NCI-H2029 treated with DMSO at 0.1 percent for 48 hours (cell line): Measurements from ENCODE around the gene UXT.
A peak's percentile ranks its signal among the peaks of the same experiment; 100 is the strongest.
"Not testable (repeated sequence)": the region's sequence is repeated elsewhere in the genome, so short reads cannot be mapped to it uniquely, and the experiment has no call there.

Source experiments
- DNase-seq: peaks from one replicate; lab custom pipeline; 2025; lab: John Stamatoyannopoulos, UW

The UXT gene, protein sequence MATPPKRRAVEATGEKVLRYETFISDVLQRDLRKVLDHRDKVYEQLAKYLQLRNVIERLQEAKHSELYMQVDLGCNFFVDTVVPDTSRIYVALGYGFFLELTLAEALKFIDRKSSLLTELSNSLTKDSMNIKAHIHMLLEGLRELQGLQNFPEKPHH

DNA sequence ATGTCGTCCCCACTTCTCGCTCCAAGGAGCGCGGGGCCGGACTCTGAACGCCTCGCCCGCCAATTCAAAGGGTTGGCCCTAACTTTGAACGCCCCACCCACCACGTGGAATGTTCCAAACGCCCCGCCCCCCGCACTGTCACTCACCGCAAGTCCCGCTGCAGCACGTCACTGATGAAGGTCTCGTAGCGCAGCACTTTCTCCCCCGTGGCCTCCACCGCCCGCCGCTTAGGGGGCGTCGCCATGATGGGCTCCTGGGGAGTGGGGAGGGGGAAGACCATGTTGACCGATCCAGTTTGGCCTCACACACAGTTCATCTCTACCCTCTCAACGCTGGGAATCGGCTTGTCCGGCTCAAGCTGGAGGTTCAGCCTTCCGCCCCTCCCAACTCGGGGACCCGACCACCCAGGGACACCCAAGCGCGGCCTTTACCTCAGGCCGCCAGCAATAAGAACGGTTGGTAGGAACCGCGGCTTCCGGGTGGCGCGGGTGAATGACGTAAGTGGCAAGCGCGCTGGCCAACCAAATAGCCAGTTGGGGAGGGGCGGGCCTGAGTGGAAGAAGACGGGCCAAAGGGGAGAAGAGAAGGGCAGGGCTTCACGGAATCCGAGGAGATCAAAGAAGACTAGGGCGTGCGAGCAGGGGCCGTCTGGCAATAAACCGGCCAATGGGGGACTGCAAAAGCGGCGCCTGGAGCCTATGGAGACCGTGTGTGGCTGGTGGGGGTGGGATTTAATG is at the start of gene UXT:
Gene UXT (minus strand): TSS at position 497 of the 737 bp plus-strand sequence. CDS start 253 bp downstream, at position 244.
- peak; percentile 82 for DNase-seq

DNA sequence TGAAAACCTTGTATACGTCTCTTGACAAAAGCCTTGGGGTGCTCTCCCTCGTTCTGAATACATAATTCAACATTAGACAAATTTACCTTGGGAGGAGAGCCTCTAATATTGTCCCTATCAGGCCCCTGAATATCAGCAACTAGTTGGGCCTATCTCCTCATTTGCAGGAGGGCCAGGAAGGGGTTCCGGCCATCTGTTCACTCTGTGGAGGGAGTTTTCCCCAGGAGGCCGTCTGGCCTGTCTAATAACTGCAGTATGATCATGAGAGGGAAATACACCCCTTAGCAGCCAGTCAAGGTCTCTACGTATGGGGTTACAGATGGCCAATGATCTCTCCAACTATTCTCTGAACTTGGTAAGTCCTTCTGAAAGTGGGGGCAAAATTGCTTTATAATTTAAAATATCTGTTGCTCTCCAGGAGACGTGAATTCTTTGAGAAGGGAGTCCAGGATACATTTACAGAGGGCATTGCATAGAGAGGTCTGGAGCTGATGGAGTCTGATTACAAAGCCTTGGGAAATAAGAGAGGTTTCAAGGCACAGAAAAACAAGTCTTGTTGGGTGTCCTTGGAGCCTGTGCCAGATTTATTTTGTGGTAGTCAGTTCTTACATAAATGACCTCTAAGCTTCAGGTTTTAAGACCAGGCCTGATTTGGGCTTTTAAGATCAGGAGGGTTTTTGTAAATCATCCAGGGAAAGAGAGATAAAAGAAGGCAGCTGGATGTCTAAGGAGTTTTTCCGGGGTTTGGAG is 48.2 kb upstream of the UXT start:
- no peak for DNase-seq

DNA sequence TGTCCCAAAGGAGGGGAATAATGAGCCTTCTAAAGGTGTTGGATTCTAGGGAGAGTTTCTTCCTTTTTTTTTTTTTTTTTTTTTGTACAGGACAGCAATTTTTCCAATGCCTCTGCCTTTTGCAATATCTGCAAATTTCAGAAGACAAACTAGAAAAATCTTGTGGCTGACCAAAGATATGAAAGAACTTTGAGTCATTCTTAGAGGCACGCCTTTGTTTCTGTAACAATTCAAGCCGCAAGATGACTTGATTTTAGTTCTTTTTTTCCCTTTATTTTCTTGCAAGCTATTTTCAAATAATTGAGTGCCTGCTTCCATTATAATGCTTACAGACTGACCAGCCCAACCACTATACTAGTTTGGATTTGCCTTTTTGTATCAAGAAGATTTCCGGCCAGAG is 47.6 kb upstream of the UXT start:
- DNase-seq, result no peak

DNA sequence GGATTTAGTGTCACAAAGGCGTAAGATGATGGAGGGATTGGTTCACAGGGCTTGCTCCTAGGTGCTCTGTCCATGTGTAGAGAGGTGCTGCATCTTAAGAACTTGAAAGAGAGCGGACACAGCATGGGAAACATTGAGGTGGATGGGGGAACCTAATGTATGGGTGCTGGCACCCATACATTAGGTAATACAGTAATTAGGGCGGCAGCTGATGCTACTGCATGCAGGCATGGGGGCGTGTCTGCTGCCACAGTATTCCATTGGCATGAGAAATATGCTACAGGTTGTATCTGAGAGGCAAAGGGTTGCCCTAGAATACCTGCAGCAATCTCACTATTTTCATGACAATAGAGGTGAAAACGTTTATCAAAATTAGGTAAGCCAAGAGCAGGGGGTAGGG is 45.8 kb upstream of the UXT start:
- DNase-seq, result no peak

DNA sequence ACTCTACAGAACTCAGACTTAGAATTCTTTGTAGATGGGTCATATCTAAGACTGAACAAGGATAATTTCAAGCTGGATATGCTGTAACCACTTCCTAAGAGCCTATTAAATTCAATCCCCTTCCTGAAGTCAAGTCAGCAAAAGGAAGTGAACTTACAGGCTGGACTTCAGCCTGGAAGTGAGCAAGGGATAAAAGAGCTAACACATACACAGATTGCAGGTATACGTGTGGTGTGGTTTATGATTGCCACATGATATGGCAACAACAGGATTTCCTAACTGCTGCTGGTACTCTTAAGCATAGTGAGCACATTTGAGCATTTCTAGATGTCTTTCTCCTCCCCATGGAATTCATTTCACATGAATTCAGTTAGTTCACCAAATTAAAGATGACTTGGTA is 38.2 kb upstream of the UXT start:
- no peak for DNase-seq

DNA sequence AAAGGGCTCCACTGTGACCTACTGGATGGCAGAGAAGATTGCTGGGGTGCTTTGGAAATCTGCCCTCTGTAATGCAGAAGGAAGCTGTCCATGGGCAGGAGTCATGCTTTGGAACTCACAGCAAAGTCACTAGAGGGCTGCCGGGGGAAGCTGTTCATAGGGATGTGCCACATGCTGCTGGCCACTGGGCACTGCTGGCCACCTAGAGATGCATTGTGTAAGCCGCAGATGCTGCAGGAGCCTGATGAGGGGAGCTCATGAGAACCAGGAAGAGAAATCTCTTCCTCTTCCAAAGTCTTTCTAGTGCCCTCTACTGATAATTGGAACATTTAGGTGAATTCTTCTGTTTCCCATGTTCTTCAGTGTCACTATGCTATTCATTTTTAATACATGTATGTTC is 31.2 kb upstream of the UXT start:
- DNase-seq, result no peak

DNA sequence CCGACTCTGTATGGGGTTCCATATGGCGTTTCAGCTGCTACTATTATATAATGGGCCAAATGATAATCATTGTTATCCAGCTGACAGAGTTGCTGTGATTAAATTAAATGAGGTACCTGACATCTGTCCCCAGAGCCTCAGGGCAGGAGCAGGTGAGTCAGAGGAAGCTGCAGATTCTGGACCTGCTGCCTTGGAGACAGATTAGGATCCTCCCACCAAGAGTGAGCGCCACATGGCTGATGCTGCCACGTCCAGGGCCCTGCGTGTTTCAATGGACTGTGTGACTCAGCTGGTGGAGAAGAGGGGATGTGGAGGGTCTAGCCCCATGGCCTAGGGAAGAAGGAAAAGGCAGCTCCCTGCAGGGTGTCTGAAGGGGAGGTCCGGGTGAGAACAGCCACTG is 28.3 kb upstream of the UXT start:
- DNase-seq, result no peak

DNA sequence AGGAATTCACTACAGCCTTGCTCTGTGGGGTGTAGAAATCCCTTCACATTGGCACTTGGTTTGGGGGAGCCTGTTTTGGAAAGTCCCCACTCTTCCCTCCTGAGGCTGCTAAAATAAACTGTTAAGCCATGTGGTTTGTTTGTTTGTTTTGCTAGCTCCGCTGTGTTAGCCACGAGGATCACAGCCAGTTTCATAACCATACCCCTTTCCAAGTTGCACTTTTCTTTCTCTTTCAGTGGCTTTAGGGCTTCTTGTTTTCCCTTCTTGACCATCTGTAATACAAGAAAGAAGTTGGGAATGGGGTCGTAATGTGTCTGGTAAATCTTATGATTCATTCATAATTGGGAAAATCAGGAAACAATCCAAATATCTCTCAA is 24.8 kb upstream of the UXT start:
- no peak for DNase-seq

DNA sequence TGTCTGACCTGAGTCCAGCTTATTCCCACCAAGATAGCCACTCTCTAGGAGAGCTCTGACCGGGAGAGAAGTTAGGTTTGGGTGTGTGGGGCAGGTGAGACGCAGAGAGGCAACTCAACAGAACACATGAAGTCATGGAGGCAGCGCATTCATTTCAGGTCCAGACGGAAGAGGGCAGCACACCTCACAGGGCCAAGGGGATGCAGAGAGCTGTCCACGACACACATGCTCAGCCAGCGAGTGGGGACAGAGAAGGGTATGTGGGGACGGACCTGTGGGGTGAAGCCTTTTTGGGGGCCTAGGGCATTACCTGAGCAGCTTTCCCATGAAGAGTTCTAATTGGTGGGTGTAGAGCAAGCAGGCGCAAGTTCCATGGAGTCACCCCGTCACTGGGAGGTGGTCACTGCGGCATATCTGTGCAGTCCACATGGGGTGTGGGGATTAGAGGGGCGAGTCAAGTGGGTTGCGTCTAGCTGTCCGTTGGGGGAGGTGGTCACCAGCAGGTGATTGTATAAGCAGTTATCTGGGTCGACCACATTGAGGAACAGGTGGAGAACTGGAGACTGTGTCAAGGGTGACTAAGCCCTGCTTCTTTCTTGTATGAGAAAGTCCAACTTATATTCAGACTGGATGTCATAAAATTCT is 24.3 kb upstream of the UXT start:
- no peak for DNase-seq

DNA sequence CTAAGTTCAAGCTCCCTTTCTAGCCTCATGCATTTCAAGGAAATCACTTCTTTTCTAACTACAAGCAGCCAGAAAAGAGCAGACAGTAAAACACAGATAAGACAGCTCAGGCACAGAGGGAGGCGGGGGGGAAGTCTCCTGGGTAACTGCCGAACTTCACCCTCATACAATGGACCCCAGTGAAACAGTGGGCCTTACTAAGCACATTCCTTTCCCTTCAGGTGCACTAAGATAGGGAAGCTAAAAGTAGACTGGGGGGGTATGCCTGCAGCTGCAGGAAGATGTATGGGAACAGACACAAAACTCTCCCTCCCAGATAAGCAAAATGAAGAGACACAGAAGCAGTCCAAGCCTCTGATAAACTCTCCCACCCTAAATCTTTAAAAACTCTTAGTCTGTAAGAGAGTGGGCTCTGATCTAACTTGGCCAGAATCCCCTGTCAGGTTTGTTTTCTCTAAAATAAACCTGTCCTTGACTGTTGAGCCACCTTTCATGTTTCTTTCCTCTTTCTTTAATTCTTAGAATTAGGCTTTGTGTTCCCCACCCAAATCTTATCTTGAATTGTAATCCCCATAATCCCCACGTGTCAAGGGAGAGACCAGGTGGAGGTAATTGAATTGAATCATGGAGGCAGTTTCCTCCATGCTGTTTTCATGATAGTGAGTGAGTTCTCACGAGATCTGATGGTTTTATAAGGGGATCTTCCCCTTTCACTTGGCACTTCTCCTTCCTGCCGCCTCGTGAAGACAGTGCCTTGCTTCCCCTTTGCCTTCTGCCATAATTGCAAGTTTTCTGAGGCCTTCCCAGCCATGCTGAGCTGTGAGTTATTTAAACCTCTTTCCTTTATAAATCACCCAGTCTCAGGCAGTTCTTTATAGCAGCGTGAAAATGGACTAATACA is 17.2 kb upstream of the UXT start:
- not testable (repeated sequence) for DNase-seq

DNA sequence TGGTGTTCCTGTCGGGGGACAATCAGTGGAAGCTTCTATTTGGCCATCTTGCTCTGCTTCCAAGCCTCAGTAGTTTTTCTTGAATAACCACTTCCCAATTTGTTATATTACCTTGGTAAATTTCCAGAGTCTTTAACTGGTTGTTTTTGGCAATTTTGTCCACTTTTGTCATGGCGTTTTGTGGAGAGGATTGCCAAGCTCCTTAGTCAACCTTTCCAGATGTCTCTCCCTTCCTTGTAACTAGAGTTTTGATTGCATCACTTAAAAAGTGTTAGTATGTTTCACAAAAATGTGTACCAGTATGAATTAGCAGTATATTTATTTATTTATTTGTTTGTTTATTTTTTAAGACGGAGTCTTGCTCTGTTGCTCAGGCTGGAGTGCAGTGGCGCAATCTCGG is 15.8 kb upstream of the UXT start:
- DNase-seq, result no peak

DNA sequence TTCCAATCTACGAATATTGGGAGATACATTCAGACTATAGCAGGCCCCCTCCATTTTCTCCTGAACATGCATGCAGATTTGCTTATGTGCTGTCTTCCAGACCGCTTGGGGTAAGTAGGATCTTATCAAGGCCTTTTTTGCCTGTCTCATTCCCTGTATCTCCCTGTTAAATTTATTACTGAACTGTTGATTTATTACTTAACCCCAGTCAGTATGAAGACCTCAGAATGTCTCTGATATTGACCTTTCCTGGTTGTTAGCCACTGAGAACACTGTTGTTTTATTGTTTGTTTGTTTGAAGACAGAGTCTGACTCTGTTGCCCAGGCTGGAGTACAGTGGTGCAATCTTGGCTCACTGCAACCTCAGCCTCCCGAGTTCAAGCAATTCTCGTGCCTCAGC is 6.8 kb upstream of the UXT start:
- not testable (repeated sequence) for DNase-seq

DNA sequence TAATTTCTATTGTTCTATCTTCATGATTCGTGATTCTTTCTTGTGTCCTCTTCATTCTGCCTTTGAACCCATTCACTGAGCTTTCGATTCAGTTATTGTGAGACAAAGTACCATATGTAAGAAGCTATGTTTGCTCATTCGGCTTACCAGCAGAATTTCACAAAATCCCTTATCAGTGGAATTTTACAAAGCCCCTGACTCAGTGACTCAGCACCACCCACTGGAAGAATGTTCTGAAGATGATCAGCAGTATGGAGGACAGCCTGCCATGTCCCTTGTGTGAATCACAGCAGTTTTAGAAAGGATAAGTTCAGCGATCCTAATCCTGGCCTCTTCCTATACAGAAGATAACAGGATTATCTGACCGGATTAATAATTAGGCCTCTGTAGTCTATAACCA is 5.8 kb upstream of the UXT start:
- DNase-seq, result no peak

DNA sequence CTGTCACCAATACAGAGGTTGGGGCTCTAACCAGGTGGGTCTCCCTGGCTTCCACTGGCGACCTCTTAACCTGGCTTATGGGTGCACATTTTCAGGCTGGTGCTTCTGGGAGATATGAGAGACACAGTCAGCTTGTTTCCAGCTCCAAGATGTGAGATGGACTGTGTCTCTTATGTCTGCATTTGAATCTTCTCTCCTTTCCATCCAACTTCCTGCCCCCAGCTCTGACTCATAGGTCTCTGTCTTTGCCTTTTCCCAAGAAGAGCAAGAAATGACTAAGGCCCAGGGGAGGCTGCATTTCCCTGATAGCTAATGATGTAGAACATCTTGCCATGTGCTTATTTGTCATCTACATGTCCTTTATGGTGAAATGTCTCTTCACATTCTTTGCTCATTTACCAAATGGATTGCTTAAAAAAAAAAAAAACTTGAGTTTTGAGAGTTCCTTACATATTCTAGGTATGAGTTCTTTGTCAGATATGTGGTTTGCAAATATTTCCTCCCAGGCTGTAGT is 3.2 kb upstream of the UXT start:
- no peak for DNase-seq

DNA sequence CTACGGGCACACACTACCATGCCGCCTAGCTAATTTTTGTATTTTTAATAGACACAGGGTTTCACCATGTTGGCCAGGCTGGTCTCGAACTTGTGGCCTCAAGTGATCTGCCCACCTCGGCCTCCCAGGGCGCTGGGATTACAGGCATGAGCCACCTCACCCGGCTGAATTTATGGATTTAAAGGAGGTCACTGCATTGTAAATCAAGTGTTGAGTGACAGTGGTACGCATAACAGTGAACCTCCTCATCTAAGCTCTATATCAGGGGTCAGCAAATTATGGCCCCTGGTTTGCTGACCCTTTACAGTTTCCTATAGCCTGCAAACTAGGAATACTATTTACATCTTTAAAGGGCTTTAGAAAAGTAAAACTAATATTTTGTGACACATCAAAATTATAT is 2.6 kb upstream of the UXT start:
- no peak for DNase-seq

DNA sequence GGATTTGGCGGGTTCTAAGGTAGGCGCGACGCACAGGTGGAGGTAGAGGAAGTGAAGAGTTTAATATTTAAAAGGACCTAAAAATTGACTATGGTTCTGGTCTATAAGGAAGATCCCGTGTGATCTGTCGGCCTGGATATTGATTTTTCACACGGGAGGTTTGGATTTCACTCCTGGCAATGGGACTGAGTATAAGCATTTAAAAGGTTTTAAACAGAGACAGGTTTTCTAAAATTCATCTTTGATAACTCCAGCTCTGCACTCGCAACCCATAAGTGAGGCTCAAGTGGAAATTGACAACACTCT is 394 bp upstream of the UXT start:
- no peak for DNase-seq

DNA sequence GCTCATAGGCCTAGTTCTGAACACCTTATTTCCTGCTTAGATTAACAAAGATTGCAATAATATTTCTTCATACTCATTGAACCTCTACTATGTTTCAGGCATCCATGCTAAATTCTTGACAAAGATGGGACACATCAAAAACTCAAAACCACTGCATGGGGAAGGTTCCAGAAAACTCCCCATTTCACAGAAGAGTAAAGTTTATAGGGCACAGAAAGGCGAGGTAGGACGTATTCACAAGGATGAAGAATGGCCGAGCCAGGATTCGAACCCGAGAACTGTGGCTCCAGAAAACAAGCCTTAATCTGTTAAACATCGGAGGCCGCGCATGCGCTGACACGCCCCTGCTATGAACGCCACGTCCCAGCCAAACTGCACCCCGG is 688 bp downstream of the UXT start:
- no peak for DNase-seq

DNA sequence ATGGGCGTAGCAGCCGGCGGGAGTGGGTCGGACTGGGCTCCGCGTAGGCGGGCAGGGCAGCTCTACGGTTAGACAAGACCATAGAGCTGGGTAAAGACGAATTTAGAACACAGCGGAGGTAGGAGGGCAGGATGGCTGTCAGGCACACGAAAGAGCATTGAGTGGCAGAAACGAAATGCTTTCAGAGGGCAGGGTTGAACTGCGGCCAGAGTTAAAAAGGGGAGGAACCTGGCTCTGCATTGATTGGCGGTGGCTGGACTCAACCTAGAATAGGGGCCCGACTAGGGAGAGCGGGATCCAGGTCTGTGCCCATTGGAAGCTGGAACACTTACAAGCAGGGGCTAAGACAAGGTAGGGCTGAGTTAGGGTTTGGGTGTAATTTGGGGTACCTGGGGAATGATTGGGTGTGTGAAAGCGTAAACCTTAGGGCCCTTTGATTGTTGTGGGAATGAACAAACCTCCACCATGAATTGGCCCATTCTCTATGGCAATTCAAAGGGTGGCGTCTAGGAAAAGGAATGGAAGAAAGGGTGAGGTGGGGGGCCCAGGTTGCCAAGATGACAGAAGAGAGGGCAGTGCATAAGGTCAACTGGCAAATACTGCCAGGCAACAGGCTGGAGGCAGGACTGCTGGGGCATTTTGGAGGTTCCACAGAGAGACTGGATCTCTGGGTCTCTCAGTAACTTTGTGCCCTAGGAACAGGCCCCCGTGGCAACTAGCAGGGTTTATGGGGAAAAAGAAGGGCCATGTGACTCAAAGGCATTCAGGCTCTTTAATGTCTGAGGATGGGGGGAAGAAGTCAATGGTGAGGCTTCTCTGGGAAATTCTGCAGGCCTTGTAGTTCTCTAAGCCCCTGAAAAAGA is 7.7 kb downstream of the UXT start:
- DNase-seq, result peak; percentile 45

DNA sequence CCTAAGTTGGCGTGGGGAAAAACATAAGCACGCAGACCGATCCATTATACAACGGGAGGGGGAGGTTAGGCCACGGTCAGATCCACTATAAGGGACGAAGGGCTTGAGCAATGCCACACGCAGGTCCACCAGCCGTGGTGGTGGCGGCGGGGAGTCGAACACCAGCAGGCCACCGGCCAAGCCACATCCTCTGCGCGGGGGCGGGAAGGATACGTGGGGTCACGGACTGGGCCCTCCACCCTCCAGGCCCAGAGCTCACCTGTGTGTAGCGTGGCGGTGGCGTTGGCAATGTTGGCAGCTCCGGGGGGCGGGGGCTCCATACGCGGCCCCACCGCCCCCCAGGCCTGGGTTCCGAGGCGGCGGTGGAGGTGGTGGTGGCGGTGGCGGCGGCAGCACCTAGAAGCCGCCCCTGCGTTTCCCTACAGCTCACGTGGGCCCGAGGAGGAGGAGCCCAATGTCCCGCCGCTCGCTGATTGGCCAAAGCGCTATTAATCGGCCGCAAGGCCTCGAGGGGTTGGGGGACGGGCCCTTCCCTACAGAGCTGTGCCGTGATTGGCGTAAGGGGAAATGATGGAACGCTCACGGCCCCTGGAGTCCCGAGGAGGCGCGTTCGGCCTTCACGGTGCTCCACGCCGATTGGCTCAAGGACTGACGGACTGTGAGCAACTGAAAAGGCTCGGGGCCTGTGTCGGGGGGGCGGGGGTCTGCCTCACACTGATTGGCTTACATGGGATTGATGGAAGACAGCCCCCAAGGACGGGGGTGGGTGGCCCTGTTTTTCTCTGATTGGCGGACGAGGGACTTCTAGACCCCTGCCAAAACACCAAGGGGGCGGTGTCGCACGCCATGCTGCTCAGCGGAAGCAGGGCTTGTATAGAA is 8.6 kb downstream of the UXT start, which contains the start of gene ELK1:
Gene ELK1 (minus strand): TSS at position 400 of the 879 bp plus-strand sequence. CDS start 9,122 bp downstream, outside the sequence.
- peak; percentile 77 for DNase-seq

DNA sequence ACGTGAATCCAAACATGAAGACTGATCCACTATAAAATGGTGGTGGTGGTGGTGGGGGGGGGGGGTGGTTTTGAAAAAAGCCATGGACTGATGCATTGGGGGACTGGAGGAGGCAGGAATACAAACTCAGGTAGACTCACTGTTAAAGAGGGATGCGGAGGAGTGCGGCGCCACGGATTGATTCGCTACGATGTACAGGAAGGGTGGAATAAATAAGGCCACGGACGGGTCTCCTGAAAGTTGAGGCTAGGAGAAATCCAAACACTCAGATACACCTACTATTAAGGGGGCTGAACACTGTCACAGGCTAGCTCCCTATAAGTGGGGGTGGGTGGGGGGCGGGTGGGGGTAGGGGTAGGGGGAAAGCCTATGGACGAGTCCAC is 9.2 kb downstream of the UXT start:
- DNase-seq, result no peak
